ENCODE results near the gene SLC6A13.

GRCh38 chr12:209246-209645 is 53.4 kb downstream of the SLC6A13 start:
- TF ChIP-seq CTCF (IDR thresholded peaks at IDR 0.05; ENCODE audit: extremely low read depth in 1 of 2, insufficient read depth in 1 of 2, low read depth in 1 of 2, low read length in 2 of 2): no peak
- TF ChIP-seq EZH2 (IDR thresholded peaks at IDR 0.05; ENCODE audit: borderline replicate concordance, low read depth, low read length, severe bottlenecking): no peak
- TF ChIP-seq POLR2AphosphoS5 (IDR thresholded peaks at IDR 0.05; ENCODE audit: insufficient read depth, low read depth, low read length): no peak
- no peak for TF ChIP-seq FOS (IDR thresholded peaks at IDR 0.05; ENCODE audit: borderline replicate concordance, insufficient read depth, low read length)
- no peak for TF ChIP-seq POLR2A (IDR thresholded peaks at IDR 0.05; ENCODE audit: low read depth, low read length)
- TF ChIP-seq, protein P1, sequence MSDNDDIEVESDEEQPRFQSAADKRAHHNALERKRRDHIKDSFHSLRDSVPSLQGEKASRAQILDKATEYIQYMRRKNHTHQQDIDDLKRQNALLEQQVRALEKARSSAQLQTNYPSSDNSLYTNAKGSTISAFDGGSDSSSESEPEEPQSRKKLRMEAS (IDR thresholded peaks at IDR 0.05; ENCODE audit: insufficient read depth, insufficient read length): no peak
- TF ChIP-seq JUN (IDR thresholded peaks at IDR 0.05; ENCODE audit: borderline replicate concordance, insufficient read depth, insufficient read length, low read depth): no peak
- TF ChIP-seq MYC (IDR thresholded peaks at IDR 0.05; ENCODE audit: low read depth, low read length): no peak
- TF ChIP-seq GATA2 (IDR thresholded peaks at IDR 0.05; ENCODE audit: insufficient read depth, insufficient read length, low read depth, low read length): no peak

Data from endothelial cell of umbilical vein (primary cell).